Esophagus squamous epithelium (tissue), 4 donors: ENCODE data around the gene ITPR2.

Experiments
- CTCF ChIP-seq, 6 experiments: fragments of 450-650 bp in 4 of 6; fragments of 200-600 bp in 2 of 6; sonication (generic) in 2 of 6; IDR thresholded peaks; one replicate each; pipeline ENCODE4 v1.5.1; 2016 to 2019; ENCODE audit warnings: antibody characterized with exemption in 6 of 6, mild to moderate bottlenecking in 4 of 6, moderate library complexity in 4 of 6
- POLR2A ChIP-seq, 4 donors: fragments of 450-650 bp; IDR thresholded peaks; one replicate each; pipeline ENCODE4 v1.6.1; 2017; ENCODE audit warnings: antibody characterized with exemption in 4 of 4, mild to moderate bottlenecking in 4 of 4, moderate library complexity in 3 of 4

- TF ChIP-seq CTCF (IDR thresholded peaks at IDR 0.05) (no peak), POLR2A (IDR thresholded peaks at IDR 0.05) (no peak)
Measured at GRCh38 chr12:26730481-26731350, 102.3 kb downstream of the ITPR2 start.
